Activated CD8-positive, alpha-beta memory T cell treated with anti-CD3 and anti-CD28 coated beads, Interleukin-2, amount 10 ng/mL, durations not matched to agents 7 days and 5 days (primary cell): ENCODE results near the gene AFAP1L2. TPM values are rescaled to one million over a fixed set of nuclear protein-coding genes. Genes with fewer than 3 reads are reported as not detected.

Source experiments
- ATAC-seq: fragments of 150-1000 bp; cut with Tn5 transposase; one replicate; pipeline ENCODE4 v1.10.0; 2021; ENCODE audit warnings: moderate library complexity
- CTCF ChIA-PET: fragments of 350-600 bp; sonication (Branson Sonifier 250); formaldehyde crosslinking; loops from one replicate; lab custom pipeline; 2021; ENCODE audit warnings: antibody characterized with exemption; lab: Charles Lee
- DNase-seq: peaks from one replicate; pipeline ENCODE4 v3.0.0-alpha.2; 2020
- H3K27ac Mint-ChIP-seq: one replicate; pipeline ENCODE4 v1.8.0; 2021; ENCODE audit warnings: mild to moderate bottlenecking, mixed read lengths
- H3K27me3 Mint-ChIP-seq: one replicate; pipeline ENCODE4 v1.8.0; 2021; ENCODE audit warnings: mixed read lengths
- H3K36me3 Mint-ChIP-seq: one replicate; pipeline ENCODE4 v1.8.0; 2021; ENCODE audit warnings: mild to moderate bottlenecking, mixed read lengths
- H3K4me1 Mint-ChIP-seq: one replicate; pipeline ENCODE4 v1.8.0; 2021; ENCODE audit warnings: mixed read lengths
- H3K4me3 Mint-ChIP-seq: one replicate; pipeline ENCODE4 v1.8.0; 2021; ENCODE audit warnings: mild to moderate bottlenecking, moderate library complexity, mixed read lengths
- H3K9me3 Mint-ChIP-seq: one replicate; pipeline ENCODE4 v1.8.0; 2022; ENCODE audit warnings: low read depth, mixed read lengths
- total RNA-seq, 2 experiments: library from RNA; stranded (reverse); gene quantifications; one replicate each; pipeline ENCODE4 v1.2.3, GENCODE V29; 2021

AFAP1L2 gene
- total RNA-seq, 2 experiments from 2014 or later: 4.0 to 67.4 TPM

DNA sequence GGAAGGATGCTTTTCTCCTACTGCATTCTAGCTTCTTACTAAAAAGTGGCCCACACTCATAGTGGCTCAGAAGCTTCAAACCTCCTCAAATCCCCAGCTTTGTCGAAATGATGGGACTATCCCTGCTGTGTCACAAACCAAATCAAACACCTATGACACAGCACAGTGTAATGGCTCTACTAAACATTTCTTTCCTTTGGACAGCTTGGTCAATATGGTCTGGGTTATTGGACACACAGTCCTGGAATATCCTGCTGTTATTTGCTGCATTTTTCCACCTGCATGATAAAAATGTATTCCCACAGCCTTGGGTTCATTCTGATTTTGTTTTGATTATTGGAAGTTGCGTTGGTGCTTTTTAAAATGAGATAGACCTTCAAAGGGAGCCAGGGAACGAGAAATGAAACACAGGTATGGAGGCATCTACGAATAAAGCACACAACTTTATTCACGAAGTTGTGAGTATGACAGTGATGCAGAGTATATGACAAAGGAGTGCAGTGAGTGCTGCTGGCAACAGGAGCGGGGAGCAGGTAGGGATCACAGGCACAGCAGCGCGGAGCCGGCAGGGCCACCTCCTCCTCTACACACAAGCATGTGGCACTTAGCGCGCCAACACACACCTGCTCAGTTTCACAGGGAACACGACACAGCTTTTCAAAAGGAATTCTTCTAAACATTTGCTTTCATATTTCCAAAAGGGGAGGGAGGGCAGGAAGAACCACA, 26.5 kb upstream of the AFAP1L2 start:
- DNase-seq (no peak), ATAC-seq (no peak)
- H3K4me3 Mint-ChIP-seq: no peak overlapping the region
- CTCF ChIA-PET: no interaction called here
- peaks cover 7% of the 10 kb centered on the region for H3K4me1 Mint-ChIP-seq
- H3K36me3 Mint-ChIP-seq: peaks cover 8% of the 10 kb centered on the region
- no peak overlapping the region for H3K27ac Mint-ChIP-seq
- H3K9me3 Mint-ChIP-seq: no peaks in the 10 kb centered on the region
- H3K27me3 Mint-ChIP-seq: no peaks in the 10 kb centered on the region

DNA sequence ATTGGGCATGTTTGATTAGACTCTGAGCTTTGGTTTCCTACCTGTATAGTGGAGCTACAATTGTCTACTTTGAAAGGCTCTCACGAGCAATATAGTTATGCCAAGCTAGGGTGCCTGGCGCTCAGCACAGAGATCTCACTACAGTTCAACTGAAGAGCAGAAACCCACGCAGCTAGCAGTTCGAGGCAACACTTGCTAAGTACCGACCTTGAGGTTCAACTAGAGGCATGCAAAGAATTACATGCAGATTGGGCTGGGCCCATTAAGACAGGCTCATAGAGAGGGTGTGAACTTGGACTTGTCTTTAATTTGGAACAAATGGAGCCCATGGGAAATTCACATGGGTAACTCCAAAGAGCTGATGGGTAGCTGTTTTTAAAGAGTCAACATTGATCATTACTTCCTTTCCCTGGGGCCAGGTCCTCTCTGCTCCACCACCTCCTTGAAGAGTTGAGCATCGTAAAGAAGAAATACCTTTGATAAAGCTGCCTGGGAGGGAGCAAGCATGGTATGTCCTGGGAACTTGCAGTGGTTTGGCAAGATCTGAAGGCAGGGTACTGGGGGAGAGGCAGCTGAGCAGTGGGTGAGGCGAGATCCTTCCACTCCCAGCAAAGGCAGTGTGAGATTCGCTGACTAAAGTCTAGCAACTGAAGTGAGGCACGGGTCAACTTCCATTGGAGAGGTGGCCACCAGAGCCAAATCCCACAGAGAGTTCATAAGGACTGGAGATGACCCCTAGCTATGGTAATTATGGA, 25.5 kb upstream of the AFAP1L2 start:
- no peak overlapping the region for H3K4me3 Mint-ChIP-seq
- DNase-seq (no peak), ATAC-seq (no peak)
- H3K36me3 Mint-ChIP-seq: peaks cover 7% of the 10 kb centered on the region
- peaks cover 7% of the 10 kb centered on the region for H3K4me1 Mint-ChIP-seq
- no peaks in the 10 kb centered on the region for H3K9me3 Mint-ChIP-seq
- CTCF ChIA-PET: no interaction called here
- peaks cover 2% of the 10 kb centered on the region for H3K27me3 Mint-ChIP-seq
- H3K27ac Mint-ChIP-seq: no peak overlapping the region

DNA sequence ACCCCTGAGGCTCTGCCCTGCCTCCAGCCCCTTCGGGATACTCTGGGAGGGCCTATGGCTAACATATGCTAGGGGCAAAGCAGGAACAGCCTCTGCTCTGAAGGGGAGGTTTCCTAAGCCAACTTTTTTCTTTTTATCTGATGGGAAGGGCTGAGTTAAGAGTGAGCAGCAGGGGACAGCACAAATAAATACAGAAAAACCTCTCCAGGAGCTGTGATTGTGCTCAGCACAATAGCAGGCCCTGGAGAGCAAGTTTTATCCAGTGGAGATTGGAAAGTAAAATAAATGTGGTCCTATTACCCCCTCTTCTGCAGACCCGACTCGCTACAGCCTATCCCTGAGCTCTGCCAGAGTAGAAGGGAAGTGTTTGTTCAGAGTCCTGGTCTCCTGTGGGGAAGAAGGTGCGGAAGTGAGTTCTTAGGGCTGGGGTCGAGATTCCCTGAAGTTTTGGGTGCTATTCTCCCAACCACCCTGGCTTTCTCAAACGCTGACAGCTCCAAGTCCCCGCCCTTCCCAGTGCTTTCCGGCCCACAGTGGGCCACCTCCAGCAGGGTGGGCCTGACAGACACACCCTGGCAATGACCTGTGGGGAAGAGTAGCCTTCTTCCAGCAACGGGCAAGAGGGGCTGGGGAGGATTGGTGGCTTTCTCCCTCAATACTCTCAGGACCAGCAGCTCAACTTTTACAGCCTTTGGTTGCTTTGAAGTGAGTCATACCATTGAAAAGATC, 23.0 kb upstream of the AFAP1L2 start:
- CTCF ChIA-PET: no interaction called here
- DNase-seq (no peak), ATAC-seq (no peak)
- Mint-ChIP-seq H3K27ac (no peak overlapping the region), H3K9me3 (no peaks in the 10 kb centered on the region), H3K27me3 (peaks cover 4% of the 10 kb centered on the region), H3K4me1 (no peaks in the 10 kb centered on the region), H3K36me3 (no peaks in the 10 kb centered on the region), H3K4me3 (no peak overlapping the region)

- CTCF ChIA-PET: no interaction called here
- Mint-ChIP-seq H3K4me3 (no peak overlapping the region), H3K27ac (no peak overlapping the region), H3K9me3 (no peaks in the 10 kb centered on the region), H3K36me3 (no peaks in the 10 kb centered on the region), H3K4me1 (no peaks in the 10 kb centered on the region), H3K27me3 (peaks cover 11% of the 10 kb centered on the region)
- DNase-seq (no peak), ATAC-seq (no peak)
Measured at GRCh38 chr10:114426476-114426875, 22.2 kb upstream of the AFAP1L2 start.

- Mint-ChIP-seq H3K27me3 (peaks cover 51% of the 10 kb centered on the region), H3K36me3 (no peaks in the 10 kb centered on the region), H3K9me3 (no peaks in the 10 kb centered on the region), H3K27ac (no peak overlapping the region), H3K4me1 (no peaks in the 10 kb centered on the region), H3K4me3 (no peak overlapping the region)
- CTCF ChIA-PET: interaction anchor here (1.0 kb wide), 1 partner anchor 117 kb away, joined by 3 read pairs; no protein-coding TSS in a partner anchor
- no peak for DNase-seq
- no peak for ATAC-seq
Measured at GRCh38 chr10:114420811-114421485, 16.6 kb upstream of the AFAP1L2 start.

- Mint-ChIP-seq H3K36me3 (no peaks in the 10 kb centered on the region), H3K27me3 (peaks cover 60% of the 10 kb centered on the region), H3K4me3 (no peak overlapping the region), H3K27ac (no peak overlapping the region), H3K9me3 (no peaks in the 10 kb centered on the region), H3K4me1 (no peaks in the 10 kb centered on the region)
- ATAC-seq (no peak), DNase-seq (no peak)
- CTCF ChIA-PET: no interaction called here
Measured at GRCh38 chr10:114418109-114418508, 13.8 kb upstream of the AFAP1L2 start.

GRCh38 chr10:114412907-114413797, 8.8 kb upstream of the AFAP1L2 start:
- ATAC-seq (no peak), DNase-seq (no peak)
- Mint-ChIP-seq H3K27ac (no peak overlapping the region), H3K27me3 (peaks cover 44% of the 10 kb centered on the region), H3K36me3 (no peaks in the 10 kb centered on the region), H3K4me3 (no peak overlapping the region), H3K4me1 (no peaks in the 10 kb centered on the region), H3K9me3 (no peaks in the 10 kb centered on the region)
- CTCF ChIA-PET: interaction anchor here (1.2 kb wide), 1 partner anchor 10 kb away, joined by 5 read pairs; no protein-coding TSS in a partner anchor

DNA sequence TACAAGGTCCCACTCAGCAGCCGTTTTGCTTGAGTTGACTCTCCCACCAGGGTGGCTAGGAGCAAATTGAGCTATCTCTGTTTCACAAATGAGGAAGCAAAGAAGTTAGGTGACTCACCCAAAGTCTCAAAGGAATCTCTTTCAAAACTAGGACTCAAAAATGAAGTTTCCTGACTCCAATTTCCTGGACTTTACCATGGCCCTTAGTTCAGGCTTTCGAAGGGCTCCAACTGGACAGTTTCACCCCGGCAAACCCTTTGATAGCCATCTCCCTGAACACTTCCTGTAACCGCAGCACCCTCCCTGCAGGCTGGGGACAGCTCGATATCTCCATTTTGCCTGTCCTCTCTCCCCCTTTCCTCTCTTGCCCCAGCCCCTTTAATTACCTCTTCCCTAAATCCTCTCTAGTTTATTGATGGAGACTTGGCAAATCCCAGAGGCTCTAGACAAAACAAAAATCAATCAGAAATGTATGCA, 4.7 kb upstream of the AFAP1L2 start:
- no peak for ATAC-seq
- Mint-ChIP-seq H3K4me3 (no peak overlapping the region), H3K36me3 (no peaks in the 10 kb centered on the region), H3K4me1 (peaks cover 4% of the 10 kb centered on the region), H3K27me3 (peaks cover 43% of the 10 kb centered on the region), H3K27ac (no peak overlapping the region), H3K9me3 (no peaks in the 10 kb centered on the region)
- no peak for DNase-seq
- CTCF ChIA-PET: no interaction called here

DNA sequence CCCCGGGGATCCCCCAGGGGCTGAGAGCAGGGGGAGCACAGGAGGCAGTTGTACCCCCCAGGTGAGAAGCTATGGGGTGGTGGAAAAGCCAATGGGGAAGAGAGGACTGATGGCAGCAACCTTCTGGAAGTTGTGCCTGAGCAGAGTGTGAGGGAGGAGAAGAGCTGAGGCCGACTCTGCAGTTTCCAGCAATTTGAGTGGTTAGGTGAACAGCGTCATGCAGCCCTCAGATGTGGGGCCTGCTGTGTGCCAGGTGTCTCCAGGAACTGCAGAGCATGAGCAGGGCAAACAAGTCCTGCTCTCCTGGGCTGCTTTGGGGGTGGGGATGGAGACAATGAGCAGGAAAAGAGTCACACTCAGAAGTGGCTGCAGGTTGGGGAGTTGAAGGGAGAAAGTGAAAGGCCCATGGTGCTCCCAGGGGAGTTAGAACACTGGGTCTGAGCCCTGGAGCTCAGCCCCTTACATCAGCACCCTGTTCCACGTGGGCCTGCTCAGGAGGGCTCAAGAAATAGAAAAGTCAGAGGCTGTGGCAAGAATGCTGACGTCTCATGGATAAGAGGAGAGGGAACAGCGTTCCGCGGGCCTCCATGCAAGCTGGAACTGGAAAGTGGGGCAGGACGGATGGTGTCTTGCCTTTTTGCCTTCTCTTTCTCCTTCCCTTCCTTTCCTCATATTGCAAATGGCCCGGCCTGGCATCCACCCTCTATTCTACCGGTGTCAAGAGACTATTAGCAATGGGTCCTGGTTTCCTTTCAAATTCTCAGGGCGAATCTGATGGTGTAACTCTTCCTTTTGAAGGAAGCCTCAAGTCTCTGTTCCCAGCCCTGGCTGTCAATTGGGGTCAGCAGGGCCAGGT, 4.0 kb upstream of the AFAP1L2 start:
- Mint-ChIP-seq H3K36me3 (no peaks in the 10 kb centered on the region), H3K27ac (no peak overlapping the region), H3K4me3 (no peak overlapping the region), H3K27me3 (peaks cover 44% of the 10 kb centered on the region), H3K9me3 (no peaks in the 10 kb centered on the region), H3K4me1 (peaks cover 4% of the 10 kb centered on the region)
- DNase-seq: no peak
- no peak for ATAC-seq
- CTCF ChIA-PET: no interaction called here

- ATAC-seq: no peak
- no peak for DNase-seq
- Mint-ChIP-seq H3K36me3 (no peaks in the 10 kb centered on the region), H3K4me3 (no peak overlapping the region), H3K27ac (no peak overlapping the region), H3K4me1 (peaks cover 9% of the 10 kb centered on the region), H3K27me3 (peaks cover 52% of the 10 kb centered on the region), H3K9me3 (no peaks in the 10 kb centered on the region)
- CTCF ChIA-PET: no interaction called here
Measured at GRCh38 chr10:114406455-114406854, 2.2 kb upstream of the AFAP1L2 start.

- DNase-seq: no peak
- H3K9me3 Mint-ChIP-seq: no peaks in the 10 kb centered on the region
- CTCF ChIA-PET: no interaction called here
- peaks cover 65% of the 10 kb centered on the region for H3K27me3 Mint-ChIP-seq
- H3K36me3 Mint-ChIP-seq: no peaks in the 10 kb centered on the region
- H3K4me1 Mint-ChIP-seq: peaks cover 9% of the 10 kb centered on the region
- ATAC-seq: no peak
- no peak overlapping the region for H3K27ac Mint-ChIP-seq
- H3K4me3 Mint-ChIP-seq: no peak overlapping the region
Measured at GRCh38 chr10:114405011-114405350, 679 bp upstream of the AFAP1L2 start.
